ENCODE results near the gene PTPRG.

Gene PTPRG

DNA sequence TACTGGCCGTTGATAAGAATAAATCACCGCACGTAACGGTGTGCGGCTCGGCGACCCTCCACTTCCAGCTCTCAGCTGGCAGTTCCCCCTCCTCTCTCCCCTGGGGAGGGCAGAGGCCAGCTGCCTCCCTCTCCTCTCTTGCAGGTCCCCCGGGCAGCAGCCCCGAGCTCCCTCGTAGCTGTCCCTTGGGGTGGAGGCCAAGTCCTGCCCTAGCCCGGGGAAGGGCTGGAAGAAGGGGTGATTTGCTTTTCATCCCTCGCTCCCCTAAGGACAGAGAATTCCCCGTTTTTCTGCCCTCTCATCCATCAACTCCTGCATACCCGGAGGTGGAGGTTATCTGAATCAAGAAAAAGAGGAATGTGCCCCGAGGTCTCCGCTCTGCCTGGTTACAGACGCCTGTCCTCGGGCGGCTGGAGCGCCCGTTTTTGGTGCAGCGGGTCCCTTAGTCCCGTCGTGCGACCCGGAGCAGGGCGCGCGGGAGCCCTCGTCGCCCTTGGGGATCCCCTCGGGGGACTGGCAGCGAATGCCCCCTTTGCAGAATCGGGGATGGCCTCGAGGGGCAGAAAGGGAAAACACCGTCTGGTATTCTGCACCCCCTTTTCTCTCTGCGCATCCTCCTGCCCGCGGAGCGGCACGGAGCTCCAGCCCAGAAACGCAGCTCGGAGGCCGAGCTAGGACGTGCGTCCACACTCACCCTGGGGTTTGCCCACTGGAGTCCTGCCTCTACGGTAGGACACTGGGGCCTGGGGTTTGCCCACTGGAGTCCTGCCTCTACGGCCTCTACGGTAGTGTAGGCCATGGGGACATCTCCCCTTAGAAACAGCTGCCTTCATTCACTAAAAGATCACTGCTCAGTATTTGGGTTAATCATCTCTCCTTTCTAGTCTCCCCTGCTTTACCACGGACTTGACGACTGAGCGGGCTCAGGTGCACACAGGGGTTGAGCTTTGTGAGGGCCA is 2.2 kb downstream of the PTPRG start:
- DNase-seq = peak; percentile 41

DNA sequence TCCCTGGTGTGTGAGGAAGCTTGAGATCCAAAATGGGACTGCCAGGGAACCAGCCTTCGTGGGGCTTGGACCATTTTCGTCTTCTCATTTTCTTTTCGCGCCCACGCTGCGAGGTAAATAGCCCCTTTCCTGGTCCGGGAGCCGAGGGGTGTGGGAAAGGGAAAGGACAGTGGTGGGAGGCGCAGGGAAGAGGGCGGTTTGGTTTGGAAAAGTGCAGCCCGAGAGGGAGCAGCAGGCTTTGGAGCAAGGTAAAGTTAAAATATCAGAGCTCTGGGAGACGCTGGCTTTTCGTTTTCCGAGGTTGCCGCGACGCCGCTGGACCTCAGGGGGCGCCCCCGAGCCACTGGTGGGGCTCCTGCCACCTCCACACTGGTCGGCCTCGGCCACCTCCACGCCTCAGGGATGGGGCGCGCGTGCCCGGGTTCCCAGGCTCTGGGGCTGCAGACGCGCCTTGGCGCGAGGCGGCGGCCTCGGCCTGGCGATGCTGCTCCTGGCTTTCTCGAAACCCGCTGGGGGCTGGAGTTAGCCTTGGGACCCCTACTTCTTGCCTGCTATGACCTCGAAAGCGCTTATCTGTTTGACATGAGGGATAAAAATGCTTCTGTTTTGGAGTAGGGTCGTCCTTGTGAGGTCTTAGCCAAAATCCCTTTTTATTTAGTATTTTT is 3.2 kb downstream of the PTPRG start:
- DNase-seq = peak; percentile 87

DNA sequence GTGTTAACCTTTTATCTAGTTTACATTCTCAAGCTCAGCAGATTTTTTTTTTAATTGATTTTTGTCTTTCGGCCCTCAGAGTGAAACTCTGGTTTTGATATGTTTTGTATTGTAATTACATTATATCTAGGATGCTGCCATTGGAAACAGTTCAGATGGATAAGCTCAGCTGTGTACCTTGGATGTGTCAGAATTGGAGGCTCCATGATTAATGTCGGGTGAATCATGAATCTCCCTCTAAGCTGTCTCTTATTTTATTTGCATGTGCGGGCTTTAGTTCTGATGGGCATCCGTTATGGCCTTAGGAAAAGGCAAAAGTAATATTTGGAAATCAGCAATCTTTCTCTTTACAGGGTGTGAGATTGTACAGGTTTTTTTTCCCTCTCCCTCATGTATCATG is 4.2 kb downstream of the PTPRG start:
- peak; percentile 30 for DNase-seq

DNA sequence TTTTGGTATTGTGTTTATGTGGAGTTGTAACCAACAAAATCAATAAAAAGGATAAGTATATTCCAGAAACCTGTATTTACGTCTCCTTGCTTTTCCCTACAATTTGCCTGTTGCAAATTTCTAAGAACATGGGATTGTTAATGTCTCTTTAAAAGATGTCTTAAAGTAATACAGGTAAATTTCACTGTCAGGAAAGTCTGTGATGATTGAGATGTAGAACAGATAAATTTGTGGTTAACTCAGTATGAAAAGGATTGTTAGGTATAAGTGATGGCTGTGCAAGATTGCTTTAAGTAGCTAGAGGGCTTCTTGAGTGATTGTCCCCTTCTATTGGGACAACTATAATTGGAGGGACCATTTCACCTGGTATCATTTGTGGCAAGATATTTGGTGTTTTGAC is 6.8 kb downstream of the PTPRG start:
- DNase-seq = no peak

DNA sequence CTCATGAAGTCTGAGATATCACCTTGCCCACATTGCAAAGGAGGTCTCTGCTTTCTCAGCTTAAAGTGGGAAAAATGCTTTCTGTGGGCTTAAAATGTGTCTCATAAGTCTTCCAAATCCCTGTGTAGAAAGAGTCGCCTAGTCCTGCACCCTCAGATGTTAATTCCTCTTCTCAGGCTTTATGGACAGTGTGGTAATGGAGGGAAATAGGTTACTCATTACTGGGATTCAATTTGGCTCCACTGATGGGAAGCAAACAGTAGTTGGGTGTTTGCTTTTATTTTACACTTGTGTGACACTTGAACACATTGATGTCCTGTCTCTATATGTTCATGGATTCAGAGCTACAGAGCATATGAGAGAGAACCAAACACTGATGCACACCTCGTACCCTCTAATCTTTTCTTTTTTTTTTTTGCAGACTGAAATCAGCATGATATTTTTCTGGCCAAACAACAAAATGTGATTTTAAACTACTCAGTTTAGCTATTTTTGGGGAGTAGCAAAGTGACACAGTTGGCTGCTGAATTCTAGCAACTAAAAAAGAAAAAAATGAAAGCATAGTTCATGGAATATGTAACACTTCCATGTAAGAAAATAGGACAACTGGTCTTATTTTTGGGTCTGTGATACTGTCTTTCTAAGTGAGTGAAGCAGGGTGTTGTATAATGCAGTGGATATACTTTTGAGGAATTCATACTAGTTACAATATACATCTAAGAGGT is 8.6 kb downstream of the PTPRG start:
- no peak for DNase-seq

DNA sequence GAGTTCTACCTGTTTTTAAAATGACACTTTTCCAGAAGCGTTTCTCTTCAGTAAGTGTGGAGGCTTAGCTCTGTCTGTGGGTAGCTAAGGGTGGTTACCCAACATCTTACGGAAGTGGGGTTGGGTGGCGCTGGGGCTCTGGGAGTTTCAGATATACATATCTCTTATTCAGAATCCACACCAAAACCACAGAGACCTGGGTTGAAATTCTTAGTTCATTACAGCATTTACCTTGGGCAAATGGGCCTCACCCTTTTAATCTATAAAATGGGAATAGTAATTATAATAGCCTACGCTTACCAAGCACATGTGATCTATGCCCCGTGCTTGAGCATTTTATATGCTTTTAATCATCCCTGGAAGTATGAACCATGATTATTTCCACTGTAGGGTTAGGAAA is 9.4 kb downstream of the PTPRG start:
- DNase-seq = no peak

DNA sequence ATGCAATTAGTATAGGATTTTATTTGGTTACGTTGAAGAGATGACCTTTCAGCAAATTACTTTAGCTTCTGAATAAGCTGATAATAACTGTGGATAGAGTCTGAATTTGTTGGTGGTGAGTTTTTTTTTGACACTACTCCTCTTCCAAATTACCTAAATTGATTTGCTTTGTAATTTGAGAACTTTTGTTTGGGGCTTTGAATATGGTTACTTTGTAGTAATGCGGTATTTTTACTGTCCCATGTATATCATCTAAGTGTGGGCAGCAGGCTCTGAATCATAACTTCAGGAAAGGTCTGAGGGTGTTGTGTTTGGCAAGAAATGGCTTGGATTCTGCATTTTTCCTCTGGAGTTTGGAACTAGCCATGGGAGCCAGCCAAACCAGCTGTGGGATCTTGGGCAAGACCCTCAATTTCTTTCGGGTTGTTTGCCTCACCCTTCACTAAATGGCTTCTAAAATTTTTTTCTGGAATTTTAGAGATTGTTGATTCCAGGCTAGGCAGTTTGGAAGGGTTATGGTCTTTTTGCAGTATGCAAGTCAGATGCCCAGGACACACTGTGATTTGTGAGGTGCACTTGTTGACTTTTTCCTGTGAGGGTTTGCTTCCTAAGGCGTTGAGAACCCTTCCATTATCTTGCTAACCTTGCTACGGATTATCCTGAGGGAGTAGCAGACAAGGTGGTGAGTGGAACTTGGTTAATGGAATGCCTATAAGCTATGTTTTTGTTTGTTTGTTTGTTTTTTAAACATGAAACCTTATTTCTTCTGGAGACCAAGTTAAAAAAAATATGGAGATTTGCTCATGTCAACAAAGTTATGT is 10.4 kb downstream of the PTPRG start:
- peak; percentile 84 for DNase-seq

DNA sequence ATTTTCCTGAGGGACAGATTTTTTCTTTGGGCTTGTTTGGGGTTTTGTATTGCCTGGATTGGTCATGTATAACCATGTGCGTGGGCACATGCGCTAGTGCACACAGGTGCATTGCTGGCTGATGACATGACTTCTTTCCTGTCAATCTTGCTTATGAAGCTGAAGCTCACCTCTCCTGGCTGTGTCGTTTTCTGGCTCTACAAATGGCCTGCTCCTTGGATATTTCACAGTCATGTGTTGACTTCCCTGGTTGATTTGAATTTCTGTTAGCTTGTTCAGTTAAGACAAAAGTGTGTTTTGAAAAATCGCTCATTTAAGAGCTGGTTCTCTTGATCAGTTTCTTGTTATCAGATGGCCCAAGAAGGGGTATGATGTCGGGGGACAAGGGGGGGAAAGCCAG is 11.5 kb downstream of the PTPRG start:
- DNase-seq = no peak

DNA sequence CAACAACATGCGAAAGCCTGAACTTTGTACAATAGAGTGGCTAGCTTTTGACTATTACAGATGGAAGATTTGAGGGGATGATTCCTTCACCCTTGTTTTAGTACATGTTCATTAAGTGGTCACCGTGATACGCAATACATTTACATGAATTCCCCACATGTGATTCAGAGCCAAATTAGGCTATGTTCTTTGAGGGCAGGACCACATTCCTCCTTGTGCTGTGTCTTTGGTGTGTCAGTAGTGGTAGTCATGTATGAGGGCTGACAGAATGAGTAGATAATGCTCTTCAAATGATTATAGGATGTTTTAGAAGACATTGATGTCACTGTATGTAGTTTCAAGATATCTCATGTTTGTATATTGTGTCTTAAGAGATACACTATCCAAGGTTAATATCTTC is 12.1 kb downstream of the PTPRG start:
- DNase-seq = peak; percentile 50

DNA sequence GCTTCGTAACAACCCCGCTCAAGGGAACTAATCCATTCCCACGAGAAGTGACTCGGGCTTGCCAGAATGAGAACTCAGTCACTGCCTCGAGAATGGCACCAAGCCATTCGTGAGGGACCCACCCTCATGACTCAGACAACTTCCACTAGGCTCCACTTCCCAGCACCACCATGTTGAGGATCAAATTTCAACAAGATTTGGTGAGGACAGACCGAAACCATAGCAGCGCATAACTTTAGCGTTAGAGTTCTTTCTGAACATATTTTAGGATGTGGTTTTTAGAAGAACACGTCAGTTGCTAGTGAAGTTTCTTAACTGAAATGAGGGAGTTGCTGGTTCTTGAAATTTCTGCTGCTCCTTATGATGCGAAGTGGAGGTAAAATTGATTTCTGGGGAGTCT is 13.5 kb downstream of the PTPRG start:
- peak; percentile 99 for DNase-seq

DNA sequence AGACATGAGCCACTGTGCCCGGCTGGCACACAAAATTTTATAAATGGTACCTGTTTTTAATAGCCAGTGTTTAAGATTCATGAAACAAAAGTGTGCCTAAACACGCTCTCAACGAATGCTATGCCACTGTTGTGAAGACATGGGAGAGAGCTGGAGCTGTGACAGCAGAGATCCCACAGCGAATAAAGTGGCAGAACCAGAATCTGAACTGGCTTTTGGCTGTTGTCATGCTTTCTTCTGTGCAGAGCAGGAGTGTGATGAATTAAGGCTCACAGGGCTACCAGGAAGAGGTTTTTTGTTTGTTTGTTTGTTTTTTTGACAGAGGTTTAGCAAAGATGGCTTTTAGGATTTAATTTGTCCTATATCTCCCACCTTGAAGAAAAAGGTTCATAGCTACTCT is 14.5 kb downstream of the PTPRG start:
- DNase-seq = no peak

DNA sequence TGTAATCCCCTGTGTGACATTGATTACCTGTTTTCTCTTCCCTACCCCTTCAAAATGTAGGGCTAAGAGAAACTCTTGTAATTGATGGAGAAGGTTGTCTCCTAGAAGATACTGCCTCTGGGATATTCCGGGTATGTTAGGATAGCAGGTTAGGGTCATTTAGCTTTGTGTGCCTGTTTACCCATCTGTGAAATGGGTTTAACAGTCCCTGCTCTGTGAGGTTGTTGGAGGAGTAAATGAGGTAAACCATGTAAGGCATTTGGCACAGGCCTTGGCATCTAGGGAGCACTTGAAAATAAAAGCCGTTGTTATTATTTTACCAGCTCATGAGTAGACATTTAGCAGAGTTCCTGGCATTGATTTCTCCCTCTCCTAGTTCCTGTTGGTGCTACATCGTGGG is 16.4 kb downstream of the PTPRG start:
- DNase-seq = no peak

DNA sequence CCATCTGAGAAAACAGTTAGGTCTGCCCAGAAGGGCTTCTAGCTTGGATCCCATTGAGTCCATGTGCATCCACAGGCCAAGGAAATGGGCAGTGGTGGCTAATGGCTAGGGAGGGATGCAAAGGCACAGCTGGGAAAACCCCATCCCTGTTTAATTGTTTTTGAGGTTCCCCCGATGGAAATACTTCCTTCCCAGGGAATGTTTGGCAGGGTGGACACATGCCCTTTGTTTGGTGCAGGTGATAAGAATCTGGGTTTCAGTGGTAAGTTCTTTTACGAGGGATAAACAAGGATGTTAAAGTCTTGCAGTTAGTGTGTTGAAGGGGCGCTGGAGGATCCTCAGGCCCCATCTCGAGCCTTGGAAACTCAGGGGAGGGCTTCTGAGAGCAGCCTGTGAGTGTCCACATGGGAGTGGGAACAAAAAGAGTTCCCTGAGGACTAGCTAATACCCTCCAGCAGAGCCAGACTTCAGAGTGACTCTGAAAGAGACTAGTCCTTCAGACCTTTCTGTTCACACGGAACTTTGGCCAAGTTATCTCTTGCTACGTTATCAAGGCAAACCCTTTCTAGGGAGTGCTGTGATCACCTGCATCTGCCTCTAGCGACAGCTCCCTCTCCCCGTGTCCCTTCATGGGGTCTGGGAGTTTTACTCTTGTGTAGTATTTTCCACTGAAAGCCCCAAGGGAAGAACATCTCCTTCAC is 17.4 kb downstream of the PTPRG start:
- no peak for DNase-seq

DNA sequence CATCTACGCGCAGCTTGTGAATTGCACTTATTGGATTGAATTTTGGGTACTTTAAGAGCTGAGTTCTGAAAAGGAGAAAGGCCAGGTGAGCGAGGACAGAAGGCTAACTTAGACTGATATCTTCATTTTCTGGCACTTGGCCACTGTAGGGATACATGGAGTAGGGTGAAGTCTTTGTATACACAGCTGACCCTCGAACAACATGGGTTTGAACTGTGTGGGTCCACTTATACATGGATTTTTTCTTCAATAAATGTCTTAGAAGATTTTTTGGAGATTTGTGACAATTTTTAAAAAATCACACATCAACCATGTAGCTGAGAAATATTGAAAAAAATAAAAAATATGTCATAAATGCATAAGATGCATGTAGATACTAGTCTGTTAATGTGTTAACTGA is 18.3 kb downstream of the PTPRG start:
- no peak for DNase-seq

DNA sequence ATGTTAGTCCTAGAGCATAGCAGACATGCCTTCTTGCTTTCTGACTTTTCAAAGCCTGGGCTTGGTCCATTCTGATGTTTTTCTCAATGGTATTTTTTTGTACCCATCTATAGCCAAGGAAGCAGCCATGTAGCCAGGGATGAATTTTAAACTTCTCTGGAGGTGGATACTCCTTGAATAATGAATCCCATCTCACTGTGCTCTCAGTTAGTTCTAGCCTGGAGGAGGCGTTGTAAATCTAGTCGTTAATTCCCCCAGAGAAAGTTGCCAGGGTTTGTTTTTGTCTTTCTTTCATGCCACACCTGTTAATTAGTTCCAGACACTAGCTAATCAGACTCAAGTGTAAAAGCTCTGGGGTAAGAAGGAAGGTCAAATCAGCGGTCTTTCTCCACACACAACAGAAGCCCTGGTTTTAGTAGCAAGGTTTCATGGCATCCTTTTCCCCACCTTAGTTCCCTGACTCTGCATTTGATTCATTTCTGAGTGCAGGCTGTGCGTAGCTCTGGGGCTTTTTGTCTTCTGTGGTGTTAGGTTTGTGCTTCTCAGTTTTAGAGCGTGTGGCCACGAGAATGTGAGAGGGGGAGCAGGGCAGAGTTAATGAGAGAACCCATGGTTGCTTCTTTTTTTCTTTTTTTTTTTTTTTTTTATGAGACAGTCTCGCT is 19.7 kb downstream of the PTPRG start:
- no peak for DNase-seq

DNA sequence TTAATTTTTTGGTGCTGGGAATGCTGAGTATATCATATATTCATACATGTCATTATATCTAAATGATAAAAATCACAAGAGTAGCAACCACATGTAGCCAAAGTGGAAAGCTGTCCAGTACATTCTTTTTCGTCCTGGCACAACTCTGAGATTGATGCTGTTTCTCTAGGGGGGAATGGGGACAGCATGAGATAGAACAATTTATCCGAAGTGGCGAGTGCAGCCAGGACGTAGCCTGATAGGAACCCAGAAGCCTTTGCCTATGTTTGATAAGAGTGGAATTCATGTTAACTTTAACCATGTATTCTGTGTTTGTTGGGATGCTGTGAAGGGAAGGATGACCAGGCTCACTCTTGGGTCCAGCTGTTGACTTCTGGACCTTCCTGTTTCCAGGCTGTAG is 20.9 kb downstream of the PTPRG start:
- DNase-seq = no peak

DNA sequence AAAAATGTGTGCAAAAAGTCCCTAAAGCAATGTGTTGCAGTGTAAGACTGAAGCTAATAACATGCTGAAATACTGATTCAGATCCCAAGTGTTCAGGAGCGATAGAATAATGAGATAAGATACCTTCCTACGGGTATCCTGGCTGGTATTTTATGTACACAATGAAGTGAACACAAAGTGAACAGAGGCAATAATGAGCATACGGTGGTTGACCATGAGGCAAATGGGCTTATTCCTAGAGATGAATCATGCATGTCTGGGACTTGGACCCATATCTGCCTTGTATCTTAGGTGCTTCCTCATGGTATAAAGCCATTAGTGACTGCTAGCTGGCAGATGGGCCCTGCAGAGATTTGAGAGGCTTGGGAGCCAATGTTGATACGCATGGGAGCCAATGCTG is 21.5 kb downstream of the PTPRG start:
- no peak for DNase-seq

DNA sequence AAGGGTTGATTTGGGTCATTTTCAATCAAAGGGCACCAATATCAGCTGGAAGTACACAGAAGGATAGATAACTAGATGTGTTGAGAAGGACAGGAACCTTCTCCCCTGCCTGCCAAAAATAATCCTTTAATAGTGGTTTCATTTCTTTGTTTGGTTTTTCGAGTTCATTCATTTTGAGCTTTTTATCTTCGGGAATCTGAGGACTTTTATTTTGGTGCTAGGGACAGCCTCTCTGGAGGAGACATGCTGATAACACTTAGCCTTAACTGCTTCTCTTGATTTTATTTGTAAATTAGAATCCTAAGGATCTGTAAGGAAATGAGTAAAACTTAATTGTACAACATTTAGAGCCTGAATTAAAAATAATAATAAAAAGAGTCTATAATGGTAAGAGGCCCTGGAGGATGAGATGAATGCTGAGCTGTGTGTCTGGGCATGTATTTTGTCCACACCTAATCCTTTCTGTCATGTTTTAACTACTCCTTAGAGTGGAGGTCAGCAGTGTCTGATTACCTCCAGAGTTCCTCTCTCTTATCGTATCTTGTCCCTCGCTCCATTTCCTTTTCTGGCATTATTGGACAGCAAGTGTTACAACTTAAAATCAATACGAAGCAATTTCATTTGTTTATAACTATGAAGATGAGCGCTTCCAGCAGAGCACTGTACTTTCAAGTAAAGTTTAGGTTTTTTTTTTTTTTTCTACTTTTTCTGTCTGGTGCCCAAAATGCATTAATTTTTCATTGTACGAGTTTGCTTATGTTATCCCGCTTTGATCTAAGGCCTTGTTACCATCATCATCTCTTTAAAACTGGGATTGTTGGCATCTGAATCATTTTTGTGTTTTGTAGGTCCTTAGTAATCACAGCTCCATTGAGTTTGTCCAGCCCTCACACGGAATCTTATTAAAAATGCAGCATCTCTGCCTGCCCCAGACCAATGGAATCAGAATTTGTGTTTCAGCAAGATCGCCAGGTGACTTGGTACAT is 22.8 kb downstream of the PTPRG start:
- no peak for DNase-seq

DNA sequence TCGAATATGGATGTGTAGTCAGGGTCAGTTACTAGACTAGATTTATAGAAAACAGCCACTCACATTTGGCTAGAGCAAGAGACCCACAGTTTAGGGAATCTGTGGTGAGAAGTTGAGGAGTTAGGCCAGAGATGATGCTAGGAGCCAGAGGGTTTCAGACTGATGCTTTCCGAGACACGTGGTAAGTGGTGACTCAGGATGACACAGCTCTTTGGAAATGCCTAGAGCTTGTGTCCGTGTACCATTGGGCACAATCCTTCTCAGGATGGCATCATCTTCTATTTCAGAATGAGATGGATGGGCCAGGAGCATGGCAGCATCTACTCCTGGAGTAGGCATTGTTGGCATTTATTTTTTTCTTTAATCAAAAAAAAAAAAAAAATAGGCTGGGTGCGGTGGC is 28.5 kb downstream of the PTPRG start:
- peak; percentile 88 for DNase-seq

DNA sequence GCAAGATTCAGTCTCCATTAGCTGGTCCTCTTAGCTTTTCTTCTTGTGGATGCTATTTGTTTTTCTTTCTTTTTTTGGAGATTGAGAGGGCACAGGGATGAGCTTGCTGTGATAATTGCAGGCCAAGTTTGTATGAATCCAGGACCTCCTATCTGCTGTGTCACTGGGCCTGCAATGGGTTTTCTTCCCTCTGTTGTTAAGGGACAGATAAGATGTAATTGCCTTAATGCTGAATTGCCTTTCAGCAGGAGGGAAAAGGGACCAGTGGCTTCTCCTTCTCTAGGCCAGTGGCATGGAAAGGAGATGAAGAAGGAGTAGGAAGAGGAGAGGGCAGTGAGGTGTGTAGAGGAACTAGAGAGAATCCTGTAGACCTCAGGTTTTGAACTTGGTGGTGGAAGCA is 29.9 kb downstream of the PTPRG start:
- no peak for DNase-seq
